GM18870 (cell line): ENCODE measurements around the gene LPAR1.

ENCODE experiments used
- ATAC-seq: cut with Tn5 transposase; IDR thresholded peaks from one replicate; pipeline ENCODE4 v1.9.1; 2021; ENCODE audit warnings: moderate library complexity; ENCODE audit not compliant: unreplicated experiment

Gene LPAR1

DNA sequence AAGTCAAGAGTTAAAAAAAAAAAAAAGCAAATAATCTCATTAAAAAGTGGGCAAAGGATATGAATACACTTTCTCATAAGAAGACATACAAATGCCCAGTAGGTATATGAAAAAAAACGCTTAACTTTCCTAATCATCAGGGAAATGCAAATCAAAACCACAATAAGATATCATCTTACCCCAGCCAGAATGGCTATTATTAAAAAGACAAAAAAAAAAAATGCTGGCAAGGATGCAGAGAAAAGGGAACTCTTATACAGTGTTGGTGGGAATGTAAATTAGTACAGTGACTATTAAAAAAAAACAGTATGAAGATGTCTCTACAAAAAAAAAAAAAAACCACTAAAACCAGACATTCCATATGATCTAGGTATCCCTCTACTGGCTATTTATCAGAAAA is 79.4 kb downstream of the LPAR1 start:
- ATAC-seq = no peak

DNA sequence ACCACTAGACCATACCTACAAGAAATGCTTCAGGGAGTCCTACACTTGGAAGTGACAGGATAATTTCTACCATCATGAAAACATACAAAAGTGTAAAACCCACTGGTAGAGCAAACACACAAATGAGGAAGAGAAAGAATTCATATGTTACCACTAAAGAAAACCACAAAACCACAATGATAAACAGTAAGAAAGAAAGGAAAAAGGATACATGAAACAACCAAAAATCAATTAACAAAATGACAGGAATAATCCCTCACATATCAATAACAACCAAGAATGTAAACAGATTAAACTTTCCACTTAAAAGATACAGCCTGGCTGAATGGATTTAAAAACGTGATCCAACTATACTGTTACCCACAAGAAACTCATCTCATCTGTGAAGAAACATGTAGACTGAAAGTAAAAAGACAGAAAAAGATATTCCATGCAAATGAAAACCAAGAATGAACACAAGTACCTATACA is 83.4 kb downstream of the LPAR1 start:
- peak; percentile 50 for ATAC-seq

DNA sequence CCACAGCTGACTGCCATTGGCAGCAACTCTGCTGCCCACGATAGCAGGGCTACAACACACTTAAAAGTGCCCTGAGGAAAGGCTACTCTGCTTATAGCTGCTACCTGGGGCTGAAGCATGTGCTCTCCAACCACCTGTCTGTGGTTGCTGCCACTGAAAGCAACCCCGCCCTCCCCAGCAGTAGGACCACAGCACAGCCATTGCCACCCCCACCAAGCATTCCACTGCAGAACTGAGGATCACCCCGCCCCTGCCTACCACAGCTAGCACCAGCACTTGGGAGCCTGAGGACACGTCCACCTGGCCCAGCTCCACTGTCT is 85.8 kb downstream of the LPAR1 start:
- ATAC-seq = no peak

DNA sequence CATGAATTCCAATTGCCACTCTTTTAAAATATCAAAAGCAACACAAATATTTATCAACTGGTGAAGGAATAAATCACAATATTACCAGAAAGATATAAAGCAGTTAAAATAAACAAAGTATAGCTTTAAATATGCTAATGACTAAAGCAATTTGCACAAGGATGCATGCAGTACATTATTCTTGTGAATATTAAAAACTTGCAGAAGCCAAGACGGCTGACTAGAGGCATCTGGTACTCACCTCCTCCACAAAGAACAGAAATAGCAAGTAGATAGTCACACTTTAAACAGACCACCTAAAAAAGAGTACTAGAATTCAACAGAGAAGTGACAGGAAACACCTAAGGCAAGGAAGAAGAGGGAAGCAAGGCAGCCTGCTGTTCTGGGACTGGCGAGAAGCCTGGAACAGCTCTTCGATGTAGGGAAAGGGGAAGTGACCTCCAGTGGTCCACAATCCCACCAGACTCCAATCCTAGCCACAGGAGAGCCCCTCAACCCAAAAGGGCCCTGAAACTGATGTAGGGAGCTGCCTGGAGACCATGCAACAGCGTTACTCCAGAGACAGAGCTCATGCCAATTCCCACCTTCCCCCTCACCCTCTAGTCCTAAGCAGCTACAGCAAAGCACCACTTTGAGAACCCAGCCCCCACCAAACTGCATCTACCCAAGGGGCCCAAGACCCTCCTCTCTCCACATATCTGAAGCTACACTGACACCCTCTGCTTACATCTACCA is 86.3 kb downstream of the LPAR1 start:
- ATAC-seq = no peak

DNA sequence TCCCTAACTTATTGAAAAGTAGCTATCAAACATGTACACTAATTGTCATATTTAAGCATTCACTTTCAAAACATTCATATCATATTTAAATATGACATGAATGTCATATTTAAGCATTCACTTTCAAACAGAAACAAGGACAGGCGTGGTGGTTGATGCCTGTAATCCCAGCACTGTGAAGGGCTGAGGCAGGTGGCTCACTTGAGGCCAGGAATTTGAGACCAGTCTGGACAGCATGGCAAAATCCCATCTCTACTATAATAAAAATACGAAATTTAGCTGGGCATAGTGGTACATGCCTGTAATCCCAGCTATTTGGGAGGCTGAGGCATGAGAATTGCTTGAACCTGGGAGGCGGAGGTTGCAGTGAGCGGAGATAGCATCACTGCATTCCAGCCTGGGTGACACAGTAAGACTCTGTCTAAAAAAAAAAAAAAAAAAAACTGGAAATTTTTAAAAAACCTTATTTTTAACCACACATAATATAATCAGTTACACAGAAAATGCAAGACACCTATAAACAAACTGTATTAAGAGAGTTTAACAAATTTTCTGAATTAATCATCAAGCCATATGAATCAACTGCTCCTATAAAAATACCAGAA is 88.1 kb downstream of the LPAR1 start:
- ATAC-seq = no peak

DNA sequence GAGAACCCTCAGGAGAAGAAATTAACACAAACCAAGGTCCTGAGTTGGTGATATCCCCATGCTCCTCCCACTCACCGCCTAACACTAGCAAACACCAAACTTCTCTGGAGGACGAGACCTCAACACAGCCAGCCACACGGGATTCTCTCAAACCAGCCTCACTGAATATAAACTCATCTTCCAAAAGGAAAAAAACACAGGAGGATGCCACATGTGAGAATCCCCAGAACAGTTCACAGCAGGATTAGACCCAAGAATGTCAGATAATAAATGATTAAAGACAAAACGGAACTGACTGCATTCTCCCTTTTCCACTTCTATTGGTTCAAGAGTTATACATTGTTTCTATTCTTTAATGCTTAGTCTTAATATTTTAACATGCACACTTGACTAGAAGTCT is 89.2 kb downstream of the LPAR1 start:
- ATAC-seq = no peak

DNA sequence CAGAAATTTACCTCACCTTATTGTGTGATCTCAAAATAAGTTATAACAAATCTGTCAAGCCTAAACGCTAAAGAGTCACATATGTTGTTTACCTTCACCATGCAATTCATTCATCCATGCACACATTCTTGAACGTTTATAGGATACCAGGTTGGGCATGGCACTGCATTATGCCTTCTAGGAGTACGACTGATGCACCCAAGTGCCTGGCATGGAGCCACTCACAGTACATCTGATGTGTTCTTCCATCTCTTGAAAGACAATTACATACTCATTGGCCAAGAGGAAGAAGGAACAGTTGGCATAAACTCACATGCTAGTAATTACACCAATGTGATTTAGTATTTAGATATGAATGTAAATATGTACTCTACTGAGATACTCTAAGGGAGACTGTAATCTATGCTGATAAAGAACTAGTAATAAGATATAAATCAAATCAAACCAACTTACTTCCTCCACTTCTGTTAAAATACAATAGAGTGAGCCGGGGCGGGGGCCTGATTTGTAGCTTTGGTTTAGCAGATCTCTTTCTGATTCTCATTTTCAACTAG is 90.7 kb downstream of the LPAR1 start:
- no peak for ATAC-seq

DNA sequence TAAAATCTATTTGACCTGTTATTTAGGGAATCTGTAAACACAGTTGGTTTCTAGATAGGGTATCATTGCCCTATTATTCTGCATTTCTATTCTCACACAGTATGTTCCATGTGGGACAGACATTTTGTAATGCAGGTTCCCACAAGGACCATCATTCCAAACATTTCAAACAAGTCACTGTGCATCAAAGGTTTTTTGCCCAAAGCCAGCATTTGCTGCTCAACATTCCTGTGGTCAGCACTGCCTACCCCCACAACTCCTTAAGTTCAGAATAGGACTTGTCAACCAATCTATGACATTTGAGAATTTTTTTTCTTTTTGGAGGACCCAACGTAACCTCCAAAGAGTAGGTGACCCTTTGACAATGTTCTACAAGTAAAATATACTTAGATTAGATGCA is 95.7 kb downstream of the LPAR1 start:
- ATAC-seq = no peak

DNA sequence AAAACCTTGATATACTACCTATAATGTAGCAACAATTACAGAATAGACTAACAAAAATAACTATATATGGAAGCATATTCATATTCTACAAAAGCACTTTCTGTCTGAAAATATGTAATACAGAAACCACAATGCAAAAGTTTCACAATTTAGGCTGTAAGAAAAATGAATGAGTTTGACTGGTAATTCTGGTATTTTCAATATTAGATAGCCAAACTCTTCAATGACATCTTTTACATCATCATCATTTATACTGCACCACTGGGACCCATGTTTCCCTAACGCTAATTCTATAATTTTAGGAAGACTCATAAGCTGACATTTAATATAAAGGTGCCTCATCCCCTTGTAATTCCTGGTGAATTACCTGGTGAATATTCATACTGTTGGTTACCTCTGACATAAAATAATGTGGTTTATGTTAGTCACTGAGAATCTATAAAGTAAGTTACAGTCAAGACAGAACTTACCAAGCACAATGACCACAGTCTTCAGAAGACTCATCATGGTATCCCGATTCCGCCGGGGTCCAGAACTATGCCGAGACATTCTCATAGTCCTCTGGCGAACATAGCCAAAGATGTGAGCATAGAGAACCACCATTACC is 97.2 kb downstream of the LPAR1 start:
- no peak for ATAC-seq

DNA sequence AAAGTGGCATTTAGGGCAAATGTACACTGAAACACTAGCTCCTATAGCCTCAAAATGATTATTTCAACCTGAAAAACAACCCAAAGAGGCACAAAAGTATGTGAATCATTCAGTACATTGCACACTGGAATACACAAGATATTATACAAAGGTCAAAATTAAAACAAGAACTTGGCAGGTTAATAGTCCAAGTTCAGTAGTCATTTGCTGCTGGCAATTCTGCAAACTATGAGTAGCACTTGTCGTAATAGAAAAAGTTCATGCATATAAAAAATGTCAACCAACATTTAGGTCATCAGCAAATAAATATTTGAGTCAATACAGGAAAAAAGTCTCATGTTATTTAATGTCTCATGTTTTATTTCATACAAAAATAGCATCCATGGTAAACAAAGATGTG is 98.7 kb downstream of the LPAR1 start:
- ATAC-seq = no peak

DNA sequence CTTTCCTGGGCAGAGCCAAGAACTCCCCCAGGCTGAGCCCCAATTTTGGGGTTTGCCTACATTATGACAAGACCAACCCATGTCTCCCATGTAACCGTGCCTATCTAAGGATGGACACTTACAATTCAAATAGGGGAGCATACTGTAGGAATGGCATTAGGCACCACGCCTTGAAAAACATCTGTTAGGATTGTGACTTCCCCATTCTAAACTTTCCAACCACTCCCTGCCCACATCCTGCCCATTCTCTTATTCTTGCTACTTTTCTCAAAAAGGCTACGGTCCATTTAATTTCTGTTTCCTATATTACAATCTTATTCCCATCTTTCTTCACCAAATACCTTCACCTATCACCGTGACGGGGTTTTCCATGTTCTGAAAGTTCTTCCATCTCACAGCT is 99.2 kb downstream of the LPAR1 start:
- ATAC-seq = no peak

DNA sequence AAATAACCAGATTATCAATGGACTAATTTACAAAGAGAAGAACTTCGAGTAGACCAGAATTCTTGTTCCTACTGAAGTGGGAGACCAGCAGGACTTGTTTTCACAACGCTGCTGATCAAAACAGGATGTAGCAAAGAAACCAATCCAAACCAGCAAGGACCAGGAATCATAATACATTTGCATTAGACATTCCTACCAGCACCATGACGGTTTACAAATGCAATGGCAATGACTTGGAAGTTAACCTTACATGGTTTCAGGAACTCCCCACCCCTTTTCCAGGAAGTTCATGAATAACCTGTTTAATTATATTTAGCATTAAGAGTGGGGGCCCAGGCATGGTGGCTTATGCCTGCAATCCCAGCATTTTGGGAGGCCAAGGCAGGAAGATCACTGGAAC is 100.0 kb downstream of the LPAR1 start:
- ATAC-seq = no peak

DNA sequence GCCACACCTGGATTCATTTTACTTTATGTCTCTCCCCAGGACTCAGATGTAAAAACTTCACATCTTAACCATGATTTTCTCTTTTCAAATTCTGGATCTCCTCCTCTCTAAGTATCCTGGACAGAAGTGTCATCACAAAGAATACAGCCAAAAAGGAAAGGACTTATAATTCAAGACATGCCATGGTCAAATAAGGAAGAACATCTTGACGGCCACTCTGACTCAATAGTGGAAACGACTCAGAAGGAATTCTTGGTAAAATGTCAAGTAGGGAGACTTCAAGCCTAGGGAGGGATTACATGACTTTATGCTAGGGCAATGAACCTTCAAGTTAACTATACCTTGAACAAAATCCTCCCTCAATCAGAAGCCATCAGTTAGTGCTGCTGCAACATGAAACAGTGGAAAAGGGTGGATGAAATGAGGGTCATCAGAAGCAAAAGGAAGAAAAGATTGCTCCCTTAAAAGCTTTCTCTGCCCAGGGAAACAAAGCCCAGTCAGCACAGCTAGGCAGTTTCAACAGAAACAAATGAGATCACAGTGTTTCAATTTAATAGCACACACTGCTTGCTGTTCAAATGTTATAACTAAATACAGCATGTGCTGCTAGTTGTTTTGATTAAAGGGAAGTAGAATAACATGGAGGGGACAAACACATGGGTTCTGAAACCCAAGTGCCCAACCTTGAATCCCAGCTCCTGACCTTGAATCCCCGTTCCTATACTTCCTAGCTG is 101.4 kb downstream of the LPAR1 start:
- ATAC-seq = no peak

DNA sequence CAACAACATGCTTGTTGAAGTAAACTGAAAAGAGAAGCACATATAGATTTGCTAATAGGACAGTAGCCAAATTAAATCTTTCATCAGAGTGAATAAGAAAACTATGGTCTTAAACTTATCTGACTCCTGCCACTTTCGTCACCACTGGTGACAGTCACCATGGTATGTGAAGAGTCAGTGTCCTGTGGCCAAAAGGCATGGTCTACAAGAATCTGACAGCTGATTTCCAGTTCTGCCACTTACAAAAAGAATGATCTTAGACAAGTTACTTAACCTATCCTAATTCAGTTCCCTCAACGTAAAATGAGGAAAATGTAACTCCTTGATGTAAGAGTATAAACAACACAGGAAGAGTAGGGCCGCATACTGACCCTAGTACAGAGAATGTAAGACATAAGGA is 102.0 kb downstream of the LPAR1 start:
- no peak for ATAC-seq

DNA sequence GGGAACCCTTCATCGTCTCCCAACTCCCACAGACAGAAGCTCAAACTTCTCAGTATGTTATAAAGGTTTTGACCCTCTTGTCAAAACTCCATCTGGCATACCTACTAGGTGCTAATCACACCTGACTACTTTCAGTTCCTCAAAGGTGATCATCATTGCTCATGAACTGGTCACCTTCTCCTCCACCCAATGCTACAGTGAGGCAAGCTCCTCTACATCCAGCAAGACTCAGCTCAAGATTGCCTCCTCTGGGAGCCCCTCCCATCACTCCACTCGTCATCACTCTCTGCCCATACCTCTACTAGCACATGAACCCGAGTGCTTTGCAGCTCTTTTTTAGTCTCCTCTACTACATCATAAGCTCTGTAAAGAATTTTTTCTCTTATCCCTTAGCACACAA is 102.4 kb downstream of the LPAR1 start:
- no peak for ATAC-seq

DNA sequence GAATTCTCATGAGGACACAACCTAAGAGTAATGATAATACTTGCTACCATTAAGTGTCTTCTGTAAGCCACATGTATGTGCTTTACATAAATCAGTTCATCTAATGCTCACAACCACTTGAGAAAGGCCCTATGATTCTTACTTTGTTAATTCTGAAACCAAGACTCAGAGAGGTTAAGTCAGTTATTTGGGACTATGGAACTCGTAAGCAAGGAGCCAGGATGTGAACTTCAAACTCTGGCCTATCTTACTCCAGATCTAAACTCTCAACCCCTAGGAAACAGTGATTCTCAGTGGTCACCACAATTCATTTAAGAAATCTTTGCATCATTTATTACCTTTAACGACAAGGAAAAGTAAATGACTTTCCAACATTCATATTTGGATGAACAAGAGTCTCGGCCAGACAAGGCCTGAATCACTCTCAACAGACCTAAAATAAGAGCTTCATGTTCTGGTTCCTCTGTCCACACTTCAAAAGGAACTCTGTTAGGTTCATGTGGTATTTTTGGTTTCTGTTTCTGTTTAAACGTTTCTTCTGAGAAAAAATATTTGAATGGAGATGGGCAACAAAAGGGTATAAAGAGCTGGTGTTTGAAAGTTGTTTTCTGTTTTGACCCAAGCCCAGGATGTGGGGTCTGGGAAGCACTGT is 104.8 kb downstream of the LPAR1 start:
- peak; percentile 73 for ATAC-seq

DNA sequence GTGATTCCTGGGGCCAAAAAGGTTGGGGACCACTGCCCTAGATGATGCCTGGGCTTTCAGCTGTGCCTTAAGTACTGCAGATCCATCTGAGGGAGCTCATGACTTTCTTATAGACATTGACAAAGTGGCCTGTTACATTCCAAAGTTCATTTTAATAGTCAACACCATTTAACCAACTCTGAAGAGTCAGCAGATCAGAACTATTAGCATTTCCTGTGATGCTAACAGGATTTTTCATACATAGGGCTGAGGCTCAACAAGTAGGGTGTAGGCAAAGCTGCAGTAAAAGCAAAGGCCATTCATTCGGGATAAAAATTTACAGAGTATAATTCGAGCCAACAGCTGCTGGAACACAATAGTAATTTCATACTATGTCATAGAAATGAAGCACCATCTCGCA is 105.4 kb downstream of the LPAR1 start:
- ATAC-seq = no peak

DNA sequence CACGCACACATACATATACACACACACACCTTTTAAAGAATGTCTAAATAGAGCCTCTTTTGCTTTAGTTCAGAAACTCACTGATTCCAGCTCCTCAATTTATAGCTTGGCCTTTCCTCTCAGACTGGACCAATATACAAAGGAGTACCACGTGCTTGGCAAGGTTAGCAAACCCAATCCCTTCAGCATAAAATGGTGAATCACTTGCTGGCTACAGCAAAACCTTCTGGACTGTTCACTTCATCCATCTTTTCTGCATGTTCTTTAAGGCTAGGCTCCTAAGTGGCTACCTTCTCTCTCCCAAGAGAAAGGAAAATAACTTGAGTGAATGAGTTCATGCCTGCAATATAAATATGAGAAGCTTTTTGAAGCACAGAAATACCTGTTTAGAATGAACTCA is 109.7 kb downstream of the LPAR1 start:
- no peak for ATAC-seq

DNA sequence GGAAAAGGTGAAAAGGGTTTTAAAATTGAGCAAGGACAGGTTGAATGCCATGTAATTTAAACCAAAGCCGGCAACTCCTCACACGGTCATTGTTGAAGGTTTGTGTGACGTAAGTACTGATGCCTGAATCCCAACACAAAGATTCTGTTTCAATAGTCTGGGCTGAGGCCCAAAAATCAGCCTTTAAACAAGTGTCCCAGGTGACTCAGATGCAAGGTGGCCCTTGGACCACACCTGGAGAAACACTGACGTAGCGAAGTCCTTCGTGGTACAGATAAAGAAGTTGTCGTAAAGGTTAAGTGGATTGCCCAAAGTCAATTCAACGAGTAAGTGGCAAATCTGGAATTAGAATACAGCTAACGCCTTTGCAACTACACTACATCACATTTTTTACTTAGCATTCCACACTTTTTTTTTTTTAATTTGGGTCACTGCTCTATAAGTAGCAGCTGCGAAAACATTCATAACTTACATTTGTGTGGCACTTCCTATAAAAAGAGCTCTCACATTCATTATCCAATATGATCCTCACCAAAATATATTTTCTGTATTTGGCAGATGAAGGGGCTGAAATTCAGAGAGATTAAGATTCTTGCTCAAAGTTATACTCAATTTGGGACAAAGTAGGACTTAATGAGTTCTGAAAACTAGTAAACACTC is 111.3 kb downstream of the LPAR1 start:
- no peak for ATAC-seq

DNA sequence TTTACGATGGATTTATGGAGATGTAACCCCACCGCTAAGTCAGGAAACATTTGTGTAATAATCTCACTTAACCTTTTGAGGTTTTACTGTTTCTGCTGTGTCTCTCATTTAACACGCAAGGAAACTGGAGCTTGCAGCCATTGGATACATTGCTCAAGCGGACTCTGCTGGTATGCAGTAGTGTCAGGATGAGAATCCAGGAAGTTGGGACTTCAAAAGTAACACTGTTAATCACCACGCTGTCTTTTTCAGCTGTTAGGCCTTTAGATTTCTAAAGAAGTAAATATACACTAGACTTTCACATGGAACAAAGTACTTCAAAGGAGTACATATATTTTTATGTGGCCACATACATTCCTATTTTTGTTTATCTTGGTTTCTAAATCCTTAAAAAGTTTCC is 114.7 kb downstream of the LPAR1 start:
- ATAC-seq = no peak

DNA sequence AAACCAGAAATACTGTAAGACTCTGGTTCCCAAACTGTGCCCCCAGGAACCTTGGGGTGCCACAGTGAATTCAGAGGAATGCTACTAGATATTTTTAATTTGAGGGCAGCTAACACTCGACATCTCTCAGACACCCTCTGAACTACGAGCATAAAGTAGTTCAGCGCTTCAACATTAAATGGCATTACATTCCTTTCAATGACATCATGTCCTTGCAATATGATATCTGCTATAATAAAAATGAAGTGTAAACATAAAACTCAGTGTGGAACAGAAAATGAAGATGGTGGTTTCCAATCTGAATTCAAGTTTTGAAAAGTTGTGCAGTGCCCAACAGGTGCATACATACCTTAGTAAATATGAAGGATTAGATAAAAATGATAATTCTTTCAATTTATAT is 116.1 kb downstream of the LPAR1 start:
- no peak for ATAC-seq
